H1 (cell line): ENCODE measurements around the gene GH2. TPM values are rescaled to one million over a fixed set of nuclear protein-coding genes. Genes with fewer than 3 reads are reported as not detected.

Experiments used
- CTCF ChIA-PET: fragments of 300-600 bp; sonication (Branson Sonifier 250); formaldehyde crosslinking; loops from one replicate; lab custom pipeline; 2021; ENCODE audit not compliant: partially characterized antibody; lab: Charles Lee
- POLR2A ChIA-PET: fragments of 300-600 bp; sonication (Branson Sonifier 250); formaldehyde crosslinking; loops from one replicate; lab custom pipeline; 2021; ENCODE audit warnings: inconsistent platforms; ENCODE audit not compliant: partially characterized antibody; lab: Charles Lee
- DNase-seq, 2 experiments: peaks; one replicate each; pipeline versions ENCODE4 v3.0.0 to v3.0.0-alpha.2; 2010 to 2022; ENCODE audit warnings: low spot score in 2 of 2, low read depth in 1 of 2, mixed read lengths in 1 of 2
- FAIRE-seq: peaks from 2 replicates; lab custom pipeline; 2011; peaks lifted over from hg19 to GRCh38; lab: Jason Lieb, UNC
- H2AFZ ChIP-seq: 2 replicates; pipeline ENCODE4 v1.8.1; 2012; ENCODE audit warnings: low read length, inconsistent platforms
- H2AK5ac ChIP-seq: 2 replicates; pipeline ENCODE4 v1.6.1; 2013; ENCODE audit warnings: low read depth, low read length
- H2BK120ac ChIP-seq: replicated peaks from 2 replicates; pipeline ENCODE3; 2013; ENCODE audit warnings: low read depth, low read length, inconsistent platforms
- H2BK12ac ChIP-seq: 2 replicates; pipeline ENCODE4 v1.6.1; 2013; ENCODE audit warnings: low read depth, low read length
- H2BK15ac ChIP-seq: 2 replicates; pipeline ENCODE4 v1.6.1; 2013; ENCODE audit warnings: low read length
- H2BK20ac ChIP-seq: 2 replicates; pipeline ENCODE4 v1.6.1; 2013; ENCODE audit warnings: low read length
- H2BK5ac ChIP-seq: 2 replicates; pipeline ENCODE4 v1.6.1; 2013; ENCODE audit warnings: low read depth, low read length
- H3K14ac ChIP-seq: 2 replicates; pipeline ENCODE4 v1.6.1; 2013; ENCODE audit warnings: inconsistent platforms; ENCODE audit not compliant: insufficient read length
- H3K18ac ChIP-seq: 2 replicates; pipeline ENCODE4 v1.6.1; 2013; ENCODE audit warnings: low read length; ENCODE audit errors: extremely low read depth
- H3K23ac ChIP-seq: 2 replicates; pipeline ENCODE4 v1.6.1; 2013; ENCODE audit warnings: inconsistent platforms; ENCODE audit not compliant: insufficient read length
- H3K23me2 ChIP-seq: 2 replicates; pipeline ENCODE4 v1.6.1; 2013; ENCODE audit warnings: low read depth, low read length
- H3K27ac ChIP-seq: 2 replicates; pipeline ENCODE4 v1.6.1; 2011; ENCODE audit warnings: low read depth, low read length, inconsistent platforms
- H3K27me3 ChIP-seq, 4 experiments: replicated peaks in 1 of 4; 1 replicate in 1 of 4; 2 replicates in 3 of 4; pipeline versions ENCODE4 v1.6.1 to v1.8.1; 2011 to 2013; ENCODE audit warnings: low read length in 3 of 4, mild to moderate bottlenecking in 3 of 4, inconsistent platforms in 2 of 4, mixed read lengths in 2 of 4, moderate library complexity in 1 of 4; ENCODE audit not compliant: control insufficient read depth in 3 of 4, insufficient read depth in 3 of 4; ENCODE audit errors: extremely low read depth in 1 of 4
- H3K36me3 ChIP-seq, 4 experiments: 2 replicates each; pipeline versions ENCODE4 v1.6.1 to v1.8.1; 2011 to 2013; ENCODE audit warnings: mild to moderate bottlenecking in 4 of 4, low read length in 3 of 4, moderate library complexity in 2 of 4, control low read depth in 1 of 4, inconsistent platforms in 1 of 4; ENCODE audit not compliant: insufficient read depth in 4 of 4, control insufficient read depth in 2 of 4
- H3K4ac ChIP-seq: replicated peaks from 2 replicates; pipeline ENCODE3; 2013; ENCODE audit warnings: low read length, low read depth, mixed read lengths, inconsistent platforms; ENCODE audit not compliant: insufficient read length
- H3K4me1 ChIP-seq, 4 experiments: replicated peaks in 1 of 4; 1 replicate in 1 of 4; 2 replicates in 3 of 4; pipeline versions ENCODE4 v1.6.1 to v1.8.1; 2011 to 2013; ENCODE audit warnings: low read length in 3 of 4, inconsistent platforms in 2 of 4, mixed read lengths in 1 of 4; ENCODE audit not compliant: insufficient read depth in 4 of 4, control insufficient read depth in 3 of 4
- H3K4me2 ChIP-seq, 2 experiments: 2 replicates each; pipeline versions ENCODE4 v1.6.1 to v1.8.1; 2011 to 2013; ENCODE audit warnings: low read depth in 2 of 2, low read length in 2 of 2, control low read depth in 1 of 2, inconsistent platforms in 1 of 2, mild to moderate bottlenecking in 1 of 2; ENCODE audit not compliant: insufficient read depth in 1 of 2
- H3K4me3 ChIP-seq, 4 experiments: fragments of 200-600, 300-600 bp in 1 of 4; sonication (generic), shearing (Covaris generic), sonication (Bioruptor Twin) in 1 of 4; 2 replicates each; pipeline versions ENCODE4 v1.5.1 to v1.8.1; 2011 to 2016; ENCODE audit warnings: low read length in 4 of 4, low read depth in 3 of 4, control low read depth in 2 of 4, inconsistent platforms in 2 of 4, mild to moderate bottlenecking in 2 of 4, mixed read lengths in 1 of 4, moderate library complexity in 1 of 4; ENCODE audit not compliant: insufficient read depth in 2 of 4; ENCODE audit errors: extremely low read depth in 1 of 4
- H3K56ac ChIP-seq: replicated peaks from 2 replicates; pipeline ENCODE3; 2013; ENCODE audit warnings: low read depth, mild to moderate bottlenecking, mixed read lengths, low read length, inconsistent platforms; ENCODE audit not compliant: insufficient read length
- H3K79me1 ChIP-seq: 2 replicates; pipeline ENCODE4 v1.6.1; 2013; ENCODE audit warnings: low read depth, low read length, control low read depth
- H3K79me2 ChIP-seq, 2 experiments: 2 replicates each; pipeline versions ENCODE4 v1.6.1 to v1.8.1; 2012 to 2013; ENCODE audit warnings: low read length in 2 of 2, mild to moderate bottlenecking in 2 of 2, inconsistent platforms in 1 of 2; ENCODE audit not compliant: insufficient read depth in 2 of 2, control insufficient read depth in 1 of 2
- H3K9ac ChIP-seq, 4 experiments: replicated peaks in 1 of 4; 1 replicate in 1 of 4; 2 replicates in 3 of 4; pipeline versions ENCODE4 v1.6.1 to v1.8.1; 2011 to 2013; ENCODE audit warnings: low read depth in 3 of 4, low read length in 3 of 4, control low read depth in 2 of 4, mild to moderate bottlenecking in 2 of 4, moderate library complexity in 2 of 4, inconsistent platforms in 1 of 4; ENCODE audit errors: extremely low read depth in 1 of 4
- H3K9me3 ChIP-seq, 2 experiments: 2 replicates each; pipeline versions ENCODE4 v1.6.1 to v1.8.1; 2012 to 2013; ENCODE audit warnings: mild to moderate bottlenecking in 2 of 2, moderate library complexity in 2 of 2, control low read depth in 1 of 2, inconsistent platforms in 1 of 2, low read depth in 1 of 2, low read length in 1 of 2, mixed read lengths in 1 of 2; ENCODE audit not compliant: insufficient read depth in 2 of 2
- H4K20me1 ChIP-seq, 2 experiments: replicated peaks in 1 of 2; 2 replicates each; pipeline versions ENCODE3 to v1.8.1; 2011 to 2013; ENCODE audit warnings: inconsistent platforms in 2 of 2, low read length in 2 of 2, mild to moderate bottlenecking in 1 of 2; ENCODE audit not compliant: insufficient read depth in 2 of 2, control insufficient read depth in 1 of 2
- H4K5ac ChIP-seq: 2 replicates; pipeline ENCODE4 v1.6.1; 2013; ENCODE audit warnings: low read length, low read depth, mixed read lengths, inconsistent platforms; ENCODE audit not compliant: insufficient read length
- H4K8ac ChIP-seq: 2 replicates; pipeline ENCODE4 v1.8.0; 2013; ENCODE audit warnings: mild to moderate bottlenecking, moderate library complexity, low read length, inconsistent platforms; ENCODE audit not compliant: insufficient read depth; ENCODE audit errors: extremely low read depth
- H4K91ac ChIP-seq: replicated peaks from 2 replicates; pipeline ENCODE3; 2013; ENCODE audit warnings: low read length, mixed read lengths, inconsistent platforms; ENCODE audit not compliant: insufficient read length
- ASH2L ChIP-seq: fragments of 200-600, 300-600 bp; sonication (generic); IDR thresholded peaks from one replicate; pipeline ENCODE4 v1.7.1; 2017; ENCODE audit warnings: low read length
- EGR1 ChIP-seq: IDR thresholded peaks from 2 replicates; pipeline ENCODE4 v1.6.1; 2011; ENCODE audit warnings: low read depth, low read length, borderline replicate concordance
- WGBS, 2 experiments: shearing (Covaris generic) in 1 of 2; methylation state at CpG; one replicate each; pipeline versions ENCODE4 v1.1.6 to v1.1.7; 2013 to 2015; ENCODE audit warnings: low lambda C conversion rate in 2 of 2, mixed read lengths in 2 of 2, inconsistent platforms in 1 of 2, low coverage in 1 of 2, missing lambda C conversion rate in 1 of 2; ENCODE audit not compliant: insufficient replicate concordance in 2 of 2, insufficient coverage in 1 of 2, insufficient read length in 1 of 2; ENCODE audit errors: extremely low coverage in 1 of 2, missing lambda C conversion rate in 1 of 2; 5-methylcytosine and 5-hydroxymethylcytosine counted together
- polyA plus RNA-seq, 7 experiments: library from polyadenylated mRNA; depleted of rRNA in 3 of 7; stranded (reverse) in 5 of 7; unstranded in 2 of 7; fragments of >200 nt in 5 of 7; fragments of 200-250 nt in 2 of 7; gene quantifications; 1 replicate in 5 of 7; 2 replicates in 1 of 7; 4 replicates in 1 of 7; pipeline versions ENCODE4 v1.2.1 to v1.2.3, GENCODE V29; 2011 to 2013; ENCODE audit warnings: missing spikeins in 2 of 7, mixed read lengths in 2 of 7
- total RNA-seq: library from RNA; stranded (reverse); fragmentation: NEBNext Ultra II Directional; extraction: Animal tissue kit (Norgen Biotek cat#: 25700); gene quantifications from 2 replicates; pipeline ENCODE4 v1.2.1, GENCODE V29; 2021

Gene GH2
- total and polyA plus RNA-seq, 2 of the 8 experiments (the other 6 are each of a cell fraction or from before 2014, with no cell fraction given) = 0.60 to 1.5 TPM

DNA sequence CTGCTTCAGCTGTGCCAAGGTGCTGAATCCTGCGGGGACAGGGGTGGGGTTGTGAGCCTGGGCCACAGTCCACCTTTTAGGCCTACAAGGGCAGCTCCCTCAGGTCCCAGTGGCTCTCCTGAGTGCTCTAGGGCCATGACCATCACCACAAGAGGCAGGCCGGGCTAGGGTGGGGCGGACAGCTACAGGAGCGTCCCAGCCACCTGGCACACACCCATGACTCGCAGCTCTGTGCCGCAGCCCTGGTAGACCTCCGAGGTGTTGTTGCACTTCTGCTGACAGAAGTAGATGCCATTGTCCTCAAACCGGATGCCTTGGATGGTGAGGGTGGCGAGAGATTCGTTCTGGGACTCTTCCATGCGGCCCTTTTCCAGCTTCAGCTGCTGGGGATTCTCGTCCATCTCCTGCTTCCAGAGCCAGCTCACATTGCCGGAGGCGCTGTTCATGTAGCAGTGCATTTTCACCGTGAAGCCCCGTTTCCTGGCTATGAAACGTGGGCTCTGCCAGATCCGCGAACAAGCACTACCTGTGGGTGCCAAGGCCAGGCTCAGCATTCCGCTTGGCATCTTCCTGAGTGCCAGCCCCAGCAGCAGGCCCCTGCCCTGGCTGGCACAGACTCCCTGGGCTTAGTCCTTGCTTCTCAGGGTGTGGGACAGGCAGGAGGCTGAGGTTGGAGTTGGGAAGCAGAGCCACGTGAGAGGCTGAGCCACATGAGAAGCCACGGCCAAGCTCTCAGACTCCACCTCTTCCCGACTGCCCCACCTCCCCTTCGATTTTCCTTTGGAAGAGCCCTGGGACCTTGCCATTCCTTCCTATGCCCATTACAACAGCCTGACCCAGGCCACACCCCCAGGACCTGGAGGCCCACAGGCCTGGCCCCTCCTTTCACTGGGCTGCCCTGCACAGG is 48.4 kb upstream of the GH2 start:
- H4K91ac ChIP-seq = peak overlapping the region; percentile 44
- no peaks in the 10 kb centered on the region for H3K9me3 ChIP-seq
- DNase-seq = peak in 1 of 2 experiments; percentile 51
- no peaks in the 10 kb centered on the region for H3K79me2 ChIP-seq
- no peak overlapping the region for H2AK5ac ChIP-seq
- H3K14ac ChIP-seq = no peak overlapping the region
- ChIA-PET CTCF (interaction anchor here (0.7 to 11.4 kb wide), 12 partner anchors 10 to 98 kb away, joined by 3 to 164 read pairs (median 6); partner anchors contain the start of genes CSHL1 and GH1), POLR2A (interaction anchor here (0.8 to 3.3 kb wide), 5 partner anchors 10 to 54 kb away, joined by 3 to 9 read pairs (median 4); no protein-coding TSS in a partner anchor)
- H2BK20ac ChIP-seq = no peak overlapping the region
- H3K4ac ChIP-seq = no peak overlapping the region
- peak overlapping the region; percentile 63; the same call in 1 of the 2 replicates for H2BK12ac ChIP-seq
- H3K23me2 ChIP-seq = no peaks in the 10 kb centered on the region
- H4K5ac ChIP-seq = no peak overlapping the region
- no peak overlapping the region for H3K4me2 ChIP-seq
- 90% methylated on average over 24 of the region's 24 CpGs; no CpG with 5 or more reads in 1 of the 2 experiments for WGBS, 2 experiments
- no peak overlapping the region for H3K9ac ChIP-seq
- H3K4me3 ChIP-seq = no peak overlapping the region
- H4K8ac ChIP-seq = no peak overlapping the region
- H2AFZ ChIP-seq = no peak overlapping the region
- no peaks in the 10 kb centered on the region for H3K36me3 ChIP-seq
- no peak overlapping the region for H2BK120ac ChIP-seq
- H3K56ac ChIP-seq = no peak overlapping the region
- TF ChIP-seq EGR1 = peak; percentile 46; the same call in 1 of the 2 replicates
- TF ChIP-seq ASH2L = no peak
- H2BK15ac ChIP-seq = peak overlapping the region; percentile 18; the same call in 1 of the 2 replicates
- H3K18ac ChIP-seq = 0 out of 2 replicates have a peak overlapping the region, but pooled peaks have one; percentile 24
- H3K79me1 ChIP-seq = no peaks in the 10 kb centered on the region
- H3K4me1 ChIP-seq = peaks cover 0 to 16% (median 12%) of the 10 kb centered on the region in 4 experiments; a peak in 6 of 7 replicates
- H3K23ac ChIP-seq = no peak overlapping the region
- H2BK5ac ChIP-seq = 0 out of 2 replicates have a peak overlapping the region, but pooled peaks have one; percentile 49
- H3K27ac ChIP-seq = no peak overlapping the region
- H4K20me1 ChIP-seq = no peaks in the 10 kb centered on the region
- H3K27me3 ChIP-seq = no peaks in the 10 kb centered on the region
- FAIRE-seq = no peak
